Activated CD8-positive, alpha-beta memory T cell treated with anti-CD3 and anti-CD28 coated beads, Interleukin-2, amount 50 U/mL, for 4 hours (primary cell): ENCODE data around the gene KCNK4.

Experiments
- DNase-seq: peaks from one replicate; pipeline ENCODE4 v3.0.0-alpha.2; 2020

The KCNK4 gene

DNA sequence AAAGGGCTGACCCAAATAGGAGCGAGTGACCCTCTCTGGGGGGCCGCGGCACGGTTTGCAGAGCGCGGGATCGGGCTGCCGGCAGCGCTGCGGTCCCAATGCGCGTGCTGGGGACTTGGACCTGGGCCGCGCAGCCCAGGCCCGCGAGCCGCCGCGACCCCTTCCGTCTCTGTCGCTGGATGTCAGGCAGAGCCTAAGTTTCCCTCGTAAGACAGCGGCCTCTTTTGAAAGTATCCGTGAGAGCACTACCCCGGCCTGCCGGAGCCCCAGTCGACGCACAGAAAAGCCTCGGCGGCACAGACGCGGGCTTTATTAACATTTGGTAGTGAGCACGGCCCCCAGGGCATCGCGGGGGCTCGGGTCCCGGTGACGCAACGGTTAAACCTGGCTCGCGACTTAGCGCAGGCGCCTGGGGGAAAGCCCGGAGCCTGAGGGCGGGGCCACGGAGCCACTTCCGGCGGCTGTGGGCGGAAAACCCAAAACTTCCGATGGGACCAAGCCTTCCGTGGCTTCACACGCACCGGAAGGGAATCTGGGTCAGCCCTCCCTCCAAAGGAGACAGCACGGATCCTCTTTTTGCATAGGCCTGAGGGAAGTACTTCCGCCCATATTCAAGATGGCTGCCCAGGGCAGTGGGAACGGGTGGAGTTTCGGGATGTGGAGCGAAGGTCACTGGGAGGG, 21.4 kb upstream of the KCNK4 start:
- peak; percentile 98 for DNase-seq

DNA sequence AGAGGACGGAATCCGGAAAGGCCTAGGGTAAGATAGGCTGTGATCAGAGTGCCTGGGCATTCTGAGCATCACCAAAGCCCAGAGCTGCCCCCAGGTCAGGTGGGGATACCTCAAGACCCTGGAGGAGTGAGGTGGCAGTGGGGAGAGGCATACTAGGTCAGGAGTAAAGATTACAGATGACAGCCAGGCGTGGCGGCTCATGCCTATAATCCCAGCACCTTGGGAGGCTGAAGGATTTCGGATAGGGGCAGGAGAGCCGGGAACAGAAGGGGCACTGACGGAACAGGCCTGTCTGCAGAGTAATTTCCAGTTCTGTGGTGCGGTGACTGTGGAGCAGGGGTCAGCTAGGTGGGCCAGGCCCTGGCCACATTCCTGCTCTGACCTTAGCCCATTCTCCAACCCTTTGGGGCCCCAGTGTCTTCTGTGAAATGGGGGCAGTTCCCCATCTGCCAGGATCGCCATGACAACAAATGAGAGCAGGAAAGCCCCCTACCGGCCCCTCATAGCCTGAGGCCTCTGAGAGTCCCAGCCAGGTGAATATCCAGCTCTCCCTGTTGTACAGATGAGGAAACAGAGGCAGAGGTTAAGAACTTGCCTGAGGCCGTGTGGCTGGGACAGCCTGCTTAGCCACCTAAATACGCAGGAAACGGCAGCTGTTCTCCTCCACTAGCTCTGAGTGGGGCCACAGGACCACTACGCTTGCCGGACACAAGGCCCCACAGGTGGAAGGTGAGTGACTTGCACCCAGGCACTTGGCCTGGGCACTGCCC, 15.9 kb upstream of the KCNK4 start:
- DNase-seq, result no peak

GRCh38 chr11:64275841-64276240, 15.3 kb upstream of the KCNK4 start:
- DNase-seq, result no peak

DNA sequence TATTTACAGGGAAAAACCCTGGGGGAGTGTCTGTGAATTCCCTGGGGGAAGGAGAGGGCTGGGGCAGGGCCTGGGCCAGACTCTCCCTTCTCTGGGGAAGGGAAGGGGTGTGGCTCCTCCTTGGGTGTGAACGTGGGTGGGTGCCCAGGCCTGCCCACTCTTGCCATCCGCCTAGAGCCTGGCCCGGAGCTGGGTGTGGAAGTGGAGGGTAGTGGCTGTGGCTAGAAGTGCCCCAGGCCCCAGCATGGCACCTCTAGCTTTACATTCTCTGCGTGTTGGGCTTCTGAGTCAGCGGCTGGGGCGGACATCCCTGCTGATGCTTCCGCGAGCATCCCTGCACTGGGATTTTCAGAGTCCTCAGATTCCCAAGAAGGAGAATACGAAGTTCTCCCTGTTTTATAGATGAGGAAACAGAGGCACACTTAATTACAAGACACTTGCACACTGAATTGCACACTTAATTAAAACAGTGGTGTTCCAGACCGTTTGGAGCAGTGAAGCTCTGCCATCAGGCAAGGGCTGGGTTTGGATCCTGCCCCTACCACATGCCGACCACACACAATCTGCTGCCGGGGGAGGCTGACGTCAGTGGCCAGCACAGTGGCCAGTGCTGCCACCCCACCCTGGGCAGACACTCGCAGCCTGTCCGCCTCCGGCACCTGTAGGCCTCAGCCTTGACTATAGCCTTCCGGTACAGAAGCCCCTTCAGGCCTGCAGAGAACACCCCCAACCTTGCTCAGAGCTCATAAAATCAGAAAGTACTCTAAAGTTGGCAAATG, 14.3 kb upstream of the KCNK4 start:
- no peak for DNase-seq

- DNase-seq, result no peak
These were observed 12.4 kb upstream of the KCNK4 start for GRCh38 chr11:64278576-64279190.

DNA sequence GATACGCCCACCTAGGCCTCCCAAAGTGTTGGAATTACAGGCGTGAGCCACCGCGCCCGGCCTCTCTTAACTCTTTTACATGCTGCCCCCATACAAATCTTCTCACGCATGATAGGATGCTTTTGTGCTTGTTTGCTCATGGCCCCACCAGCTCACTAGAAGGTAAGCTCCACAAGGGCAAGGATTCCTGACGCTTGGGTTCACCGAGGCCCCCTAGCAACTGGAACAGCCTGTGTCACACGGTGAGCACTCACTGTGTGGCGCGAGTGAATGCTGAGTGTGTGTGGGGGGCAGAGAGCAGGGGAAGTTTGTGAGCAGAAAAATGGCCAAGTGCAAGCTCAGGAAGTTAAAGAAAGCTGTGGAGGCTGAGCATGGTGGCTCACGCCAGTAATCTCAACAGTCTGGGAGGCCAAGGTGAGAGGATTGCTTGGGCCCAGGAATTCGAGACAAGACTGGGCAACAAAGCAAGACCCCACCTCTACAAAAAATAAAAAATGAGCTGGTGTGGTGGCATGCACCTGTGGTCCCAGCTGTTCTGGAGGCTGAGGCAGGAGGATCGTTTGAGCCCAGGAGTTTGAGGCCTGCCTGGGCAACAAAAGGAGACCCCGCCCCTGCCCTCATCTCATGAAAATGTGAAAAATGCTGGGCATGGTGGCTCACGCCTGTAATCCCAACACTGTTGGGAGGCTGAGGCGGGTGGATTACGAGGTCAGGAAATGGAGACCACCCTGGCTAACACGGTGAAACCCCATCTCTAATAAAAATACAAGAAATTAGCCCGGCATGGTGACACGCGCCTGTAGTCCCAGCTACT, 8.9 kb upstream of the KCNK4 start:
- DNase-seq, result no peak

- no peak for DNase-seq
These were observed 8.0 kb upstream of the KCNK4 start for GRCh38 chr11:64283092-64283491.

DNA sequence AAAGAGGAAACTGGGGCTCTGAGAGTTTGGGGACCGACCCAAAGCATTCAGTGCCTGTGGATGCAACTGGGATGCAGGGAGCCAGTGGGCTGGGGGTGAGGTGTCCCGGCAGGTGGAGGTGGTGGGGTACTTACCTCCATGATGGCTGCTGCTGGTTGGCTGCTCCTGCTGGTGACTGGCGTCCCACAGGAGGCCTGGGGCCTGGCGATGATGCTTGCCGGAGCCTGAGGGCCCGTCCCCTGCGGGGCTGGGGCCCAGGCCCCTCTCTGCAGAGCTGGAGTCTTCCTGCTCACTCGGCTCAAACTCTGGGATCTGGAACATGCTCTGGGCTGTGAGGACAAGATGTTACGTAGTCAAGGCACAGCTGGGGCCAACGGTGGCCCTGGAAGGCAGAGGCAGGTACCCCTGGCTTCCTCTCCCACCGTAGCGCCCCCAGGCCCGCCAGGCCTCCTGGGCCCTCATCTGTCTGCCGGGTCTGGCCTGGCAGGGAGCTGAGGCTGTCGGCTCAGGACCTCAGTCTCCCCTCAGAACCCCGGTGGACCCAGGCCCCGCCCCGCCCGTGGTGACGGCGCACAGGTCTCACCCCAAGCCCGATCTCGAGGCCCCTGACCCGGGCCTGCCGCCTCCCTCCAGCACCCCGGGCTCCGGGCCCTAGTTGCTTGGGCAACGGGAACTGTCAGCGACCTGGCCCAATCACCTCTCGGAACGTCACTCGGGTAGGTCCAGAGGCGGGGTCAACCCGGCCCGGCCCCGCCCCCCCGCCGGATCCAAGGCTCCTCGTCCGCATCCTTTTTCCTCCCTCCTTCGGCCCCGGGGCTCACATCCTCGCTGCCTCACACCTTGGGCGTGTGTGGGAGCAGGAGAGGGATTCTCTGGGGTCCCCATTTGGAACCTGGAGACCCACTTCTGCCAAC, 6.8 kb upstream of the KCNK4 start, which contains the start of gene BAD:
TSS of gene BAD (minus strand) at position 618 of the 914 bp plus-strand sequence. CDS start at position 321, 297 bp downstream.
- peak; percentile 89 for DNase-seq

GRCh38 chr11:64284962-64285884, 5.9 kb upstream of the KCNK4 start, which contains the start of gene GPR137:
GPR137 (plus strand) TSS chr11:64285848; CDS start chr11:64286525, 677 bp downstream.
- peak; percentile 92 for DNase-seq

DNA sequence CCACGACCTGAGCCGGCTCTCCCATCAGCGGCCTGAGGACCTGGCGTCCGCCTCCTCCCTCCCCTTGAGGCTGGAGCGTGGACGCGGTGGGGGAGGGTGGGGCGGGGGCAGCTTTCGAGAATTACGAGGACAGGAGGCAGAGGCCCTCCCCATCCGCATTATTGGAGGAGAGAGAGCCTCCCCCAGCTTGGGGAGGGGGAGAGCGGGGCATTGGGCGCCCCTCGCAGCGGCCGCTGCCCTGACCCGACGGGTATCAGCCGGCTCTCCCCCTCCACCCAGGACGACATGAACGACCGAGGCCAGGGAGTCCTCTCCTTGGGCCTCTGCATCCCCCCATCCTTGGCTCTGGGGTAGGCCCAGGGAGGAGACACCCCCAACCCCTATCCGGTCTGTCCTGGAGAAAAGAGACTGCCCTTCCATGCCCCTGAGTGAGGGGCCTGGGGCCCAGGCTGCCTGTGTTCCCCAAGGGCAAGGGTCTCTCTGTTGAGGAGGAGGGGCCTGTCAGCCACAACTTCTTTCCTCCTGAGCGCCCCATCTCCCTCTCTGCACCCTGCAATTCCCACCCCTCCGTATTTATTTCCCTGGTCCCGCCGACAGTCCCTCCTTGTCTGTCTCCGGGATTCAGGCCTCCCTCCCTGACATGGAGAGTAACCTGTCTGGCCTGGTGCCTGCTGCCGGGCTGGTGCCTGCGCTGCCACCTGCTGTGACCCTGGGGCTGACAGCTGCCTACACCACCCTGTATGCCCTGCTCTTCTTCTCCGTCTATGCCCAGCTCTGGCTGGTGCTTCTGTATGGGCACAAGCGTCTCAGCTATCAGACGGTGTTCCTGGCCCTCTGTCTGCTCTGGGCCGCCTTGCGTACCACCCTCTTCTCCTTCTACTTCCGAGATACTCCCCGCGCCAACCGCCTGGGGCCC, 5.0 kb upstream of the KCNK4 start:
- no peak for DNase-seq

GRCh38 chr11:64286801-64287159, 4.3 kb upstream of the KCNK4 start:
- no peak for DNase-seq

- no peak for DNase-seq
These were observed 3.3 kb upstream of the KCNK4 start for GRCh38 chr11:64287676-64288352.

DNA sequence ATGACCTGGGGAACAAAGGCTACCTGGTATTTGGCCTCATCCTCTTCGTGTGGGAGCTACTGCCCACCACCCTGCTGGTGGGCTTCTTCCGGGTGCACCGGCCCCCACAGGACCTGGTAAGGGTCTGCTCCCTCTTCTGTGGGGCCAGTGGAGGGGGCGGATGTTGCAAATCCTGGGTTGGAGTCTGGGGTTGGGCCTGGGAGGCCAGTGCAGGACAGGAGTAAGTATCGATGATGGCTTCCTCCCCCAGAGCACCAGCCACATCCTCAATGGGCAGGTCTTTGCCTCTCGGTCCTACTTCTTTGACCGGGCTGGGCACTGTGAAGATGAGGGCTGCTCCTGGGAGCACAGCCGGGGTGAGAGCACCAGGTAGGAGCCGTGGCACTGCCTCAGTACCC, 2.8 kb upstream of the KCNK4 start:
- no peak for DNase-seq

DNA sequence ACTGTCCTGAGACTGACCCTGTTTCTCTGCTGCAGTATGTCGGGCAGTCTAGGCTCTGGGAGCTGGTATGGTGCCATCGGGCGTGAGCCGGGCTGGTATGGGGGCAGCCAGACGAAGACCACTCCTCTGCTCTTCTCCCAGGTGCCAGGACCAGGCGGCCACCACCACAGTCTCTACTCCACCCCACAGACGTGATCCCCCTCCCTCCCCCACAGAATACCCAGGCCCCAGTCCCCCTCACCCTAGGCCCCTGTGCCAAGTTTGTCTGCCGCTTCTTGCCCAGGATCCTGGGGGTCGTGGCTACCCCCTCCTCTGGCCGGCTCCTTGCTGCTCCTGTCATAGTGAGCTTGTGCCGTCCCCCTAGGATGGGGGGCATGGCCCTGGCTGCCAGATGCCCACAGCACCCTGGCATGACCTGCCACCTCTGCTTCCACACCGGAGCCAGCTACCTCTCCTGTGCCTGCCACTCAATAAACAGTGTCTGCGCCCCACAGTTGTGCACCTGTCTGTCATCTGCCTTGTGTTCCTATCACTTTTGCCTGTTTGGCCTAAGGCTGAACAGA, 2.0 kb upstream of the KCNK4 start:
- no peak for DNase-seq

GRCh38 chr11:64290352-64291261, 495 bp upstream of the KCNK4 start:
- DNase-seq, result no peak

DNA sequence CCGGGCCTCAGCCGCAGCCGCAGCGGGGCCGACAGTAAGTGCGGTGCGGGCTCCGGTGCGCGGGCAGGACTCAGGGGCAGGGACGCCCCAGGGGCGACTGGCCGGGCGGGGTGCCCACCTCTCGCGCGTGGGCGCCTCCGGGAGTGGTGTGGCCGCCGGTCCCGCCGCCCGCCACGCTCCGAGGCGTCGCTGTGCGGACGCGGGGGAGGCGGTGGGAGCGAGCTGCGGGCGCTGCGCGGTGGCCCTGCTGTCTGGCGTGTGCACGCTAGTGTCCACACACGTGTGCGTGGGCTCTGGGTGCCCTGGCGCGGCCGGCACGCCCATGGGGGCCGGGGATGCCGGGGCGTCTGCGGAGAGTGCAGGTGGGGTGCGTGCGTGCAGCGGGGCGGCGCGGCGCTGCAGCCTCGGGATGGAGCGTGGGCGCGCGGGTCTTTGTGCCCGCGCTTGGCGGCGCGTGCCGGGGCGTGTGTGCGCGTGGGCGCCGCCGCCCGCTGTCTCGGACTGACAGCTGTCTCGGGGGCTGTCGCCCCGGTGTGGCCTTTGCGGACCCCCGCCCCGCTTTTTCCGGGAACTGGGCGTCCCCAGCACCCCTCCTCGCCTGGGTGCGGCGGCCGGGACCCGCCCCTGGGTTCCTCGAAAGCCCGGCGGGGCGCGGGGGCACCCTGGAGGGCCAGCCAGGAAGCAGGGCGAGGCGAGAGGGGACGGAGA, 804 bp downstream of the KCNK4 start:
- DNase-seq, result no peak
